ENCODE measurements around the gene KCNN2.

Gene KCNN2

GRCh38 chr5:114544561-114544960 is 182.7 kb downstream of the KCNN2 start:
- no peak for DNase-seq (ENCODE audit: low read depth)

All from HS-5 (cell line).